Putamen (tissue), 1 donor: ENCODE measurements around the gene BACH2.
"Not testable (repeated sequence)": the region's sequence is repeated elsewhere in the genome, so short reads cannot be mapped to it uniquely, and the experiment has no call there.

Source experiments
- DNase-seq: peaks from one replicate; pipeline ENCODE4 v3.0.0-alpha.2; 2016; ENCODE audit warnings: low spot score

Gene BACH2

GRCh38 chr6:89992818-89993217 is 303.8 kb downstream of the BACH2 start:
- no peak for DNase-seq

- DNase-seq: no peak
Measured at GRCh38 chr6:89989742-89990141, 306.9 kb downstream of the BACH2 start.

- no peak for DNase-seq
Measured at GRCh38 chr6:89987830-89988229, 308.8 kb downstream of the BACH2 start.

GRCh38 chr6:89987140-89987539 is 309.5 kb downstream of the BACH2 start:
- DNase-seq: no peak

- DNase-seq: no peak
Measured at GRCh38 chr6:89986650-89987074, 310.0 kb downstream of the BACH2 start.

- peak; percentile 74 for DNase-seq
Measured at GRCh38 chr6:89985751-89986493, 310.7 kb downstream of the BACH2 start.

GRCh38 chr6:89984926-89985750 is 311.5 kb downstream of the BACH2 start:
- DNase-seq: peak; percentile 90

- no peak for DNase-seq
Measured at GRCh38 chr6:89980353-89980752, 316.3 kb downstream of the BACH2 start.

GRCh38 chr6:89979481-89980119 is 317.0 kb downstream of the BACH2 start:
- no peak for DNase-seq

- no peak for DNase-seq
Measured at GRCh38 chr6:89978749-89979145, 317.9 kb downstream of the BACH2 start.

GRCh38 chr6:89977808-89978748 is 318.6 kb downstream of the BACH2 start:
- no peak for DNase-seq

- no peak for DNase-seq
Measured at GRCh38 chr6:89976694-89977020, 320.0 kb downstream of the BACH2 start.

- no peak for DNase-seq
Measured at GRCh38 chr6:89975991-89976693, 320.5 kb downstream of the BACH2 start.

GRCh38 chr6:89975366-89975765 is 321.3 kb downstream of the BACH2 start:
- no peak for DNase-seq

- DNase-seq: no peak
Measured at GRCh38 chr6:89974834-89975233, 321.8 kb downstream of the BACH2 start.

GRCh38 chr6:89972025-89972381 is 324.6 kb downstream of the BACH2 start:
- DNase-seq: no peak

GRCh38 chr6:89971338-89972024 is 325.2 kb downstream of the BACH2 start:
- not testable (repeated sequence) for DNase-seq

- peak; percentile 72 for DNase-seq
Measured at GRCh38 chr6:89970609-89971337, 325.9 kb downstream of the BACH2 start.

GRCh38 chr6:89970072-89970471 is 326.6 kb downstream of the BACH2 start:
- no peak for DNase-seq

GRCh38 chr6:89966913-89967312 is 329.7 kb downstream of the BACH2 start:
- DNase-seq: no peak
